Panc1 (cell line): ENCODE results near the gene TTLL5. TPM values are rescaled to one million over a fixed set of nuclear protein-coding genes. Genes with fewer than 3 reads are reported as not detected.

ENCODE experiments used
- ATAC-seq: fragments of 200-7000 bp; cut with Tn5 transposase; 2 replicates; pipeline ENCODE4 v1.9.1; 2020; ENCODE audit warnings: mild to moderate bottlenecking, moderate library complexity
- BruUV-seq: library from RNA; stranded (reverse); fragments of 400-500 nt; replicated peaks from 2 replicates; lab custom pipeline; 2021; lab: Mats Ljungman, UMichigan
- CTCF ChIA-PET: fragments of 300-600 bp; sonication (Branson Sonifier 250); formaldehyde crosslinking; loops from one replicate; lab custom pipeline; 2022; ENCODE audit warnings: antibody characterized with exemption; lab: Charles Lee
- POLR2A ChIA-PET: fragments of 300-600 bp; sonication (Branson Sonifier 250); formaldehyde crosslinking; loops from one replicate; lab custom pipeline; 2022; ENCODE audit warnings: antibody characterized with exemption; lab: Charles Lee
- DNase-seq: peaks from one replicate; pipeline ENCODE4 v3.0.0-alpha.2; 2010; ENCODE audit warnings: low read depth, low spot score
- H3K27ac ChIP-seq: 2 replicates; pipeline ENCODE4 v1.5.1; 2011; ENCODE audit warnings: mild to moderate bottlenecking, low read length, inconsistent platforms
- H3K27me3 ChIP-seq: fragments of 200-500 bp; sonication (Bioruptor generic); 2 replicates; pipeline ENCODE4 v1.6.0; 2014; ENCODE audit warnings: low read length, inconsistent platforms; ENCODE audit not compliant: control insufficient read depth, insufficient read depth
- H3K36me3 ChIP-seq: fragments of 200-500 bp; sonication (Bioruptor generic); 2 replicates; pipeline ENCODE4 v1.5.1; 2014; ENCODE audit warnings: inconsistent platforms, mild to moderate bottlenecking, low read length, moderate library complexity; ENCODE audit not compliant: control insufficient read depth, insufficient read depth
- H3K4me1 ChIP-seq: 2 replicates; pipeline ENCODE4 v1.5.1; 2011; ENCODE audit warnings: inconsistent platforms, mild to moderate bottlenecking, low read length, moderate library complexity; ENCODE audit not compliant: control insufficient read depth, insufficient read depth
- H3K4me3 ChIP-seq, 2 experiments: 2 replicates each; pipeline ENCODE4 v1.5.1; 2011 to 2012; ENCODE audit warnings: low read depth in 2 of 2, low read length in 2 of 2, mild to moderate bottlenecking in 2 of 2, inconsistent platforms in 1 of 2, moderate library complexity in 1 of 2
- H3K9me3 ChIP-seq: fragments of 200-500 bp; sonication (Bioruptor generic); 2 replicates; pipeline ENCODE4 v1.5.1; 2014; ENCODE audit warnings: low read depth, mild to moderate bottlenecking, inconsistent platforms, low read length, moderate library complexity; ENCODE audit not compliant: control insufficient read depth, insufficient read depth
- CTCF ChIP-seq: fragments of 450-650 bp; IDR thresholded peaks from 2 replicates; pipeline ENCODE4 v1.5.1; 2017; ENCODE audit warnings: mild to moderate bottlenecking
- POLR2AphosphoS5 ChIP-seq: IDR thresholded peaks from 2 replicates; pipeline ENCODE4 v1.6.1; 2012; ENCODE audit warnings: mild to moderate bottlenecking, low read depth, low read length, moderate library complexity
- REST ChIP-seq, 2 experiments: IDR thresholded peaks; 2 replicates each; pipeline ENCODE4 v1.6.1; 2011 to 2012; ENCODE audit warnings: low read depth in 2 of 2, control low read depth in 1 of 2, low read length in 1 of 2, mild to moderate bottlenecking in 1 of 2, moderate library complexity in 1 of 2; ENCODE audit not compliant: insufficient read depth in 1 of 2
- SIN3A ChIP-seq: IDR thresholded peaks from 2 replicates; pipeline ENCODE4 v1.6.1; 2012; ENCODE audit warnings: low read depth, mild to moderate bottlenecking, low read length, moderate library complexity, borderline replicate concordance; ENCODE audit not compliant: insufficient read depth
- TCF7L2 ChIP-seq: IDR thresholded peaks from 2 replicates; pipeline ENCODE4 v1.6.1; 2011; ENCODE audit warnings: mild to moderate bottlenecking, low read depth, low read length, inconsistent platforms
- in situ Hi-C: cut with HindIII; loops from 2 replicates; pipeline ENCODE4 v1.10.0; 2016; ENCODE audit warnings: low sequenced_read_pairs, low pct_unique_long_range_greater_than_20kb
- intact Hi-C: fragments of 100-400 bp; cut with micrococcal nuclease; formaldehyde crosslinking; loops from one replicate; pipeline ENCODE4 v1.10.0; 2022; ENCODE audit not compliant: unreplicated experiment
- total RNA-seq: library from RNA; stranded (reverse); gene quantifications from one replicate; pipeline ENCODE4 v1.2.1, GENCODE V29; 2021; ENCODE audit not compliant: unreplicated experiment

The TTLL5 gene
- total RNA-seq, 1 experiment from 2014 or later = 23.5 TPM

- H3K36me3 ChIP-seq = no peaks in the 10 kb centered on the region
- intact Hi-C loops (no loop called here), in situ Hi-C loops (no loop called here)
- no peaks in the 10 kb centered on the region for H3K9me3 ChIP-seq
- TF ChIP-seq REST (IDR thresholded peaks at IDR 0.05; ENCODE audit: insufficient read depth in 1 of 2, low read depth in 2 of 2, low read length in 1 of 2) = no peak
- ChIA-PET CTCF (no interaction called here), POLR2A (interaction anchor here (0.6 kb wide), 1 partner anchor 62 kb away, joined by 3 read pairs; no protein-coding TSS in a partner anchor)
- no peak overlapping the region for H3K27ac ChIP-seq
- no peaks in the 10 kb centered on the region for H3K4me1 ChIP-seq
- DNase-seq = no peak
- BruUV-seq = no TSS peak
- H3K27me3 ChIP-seq = no peaks in the 10 kb centered on the region
- no peak for ATAC-seq
- no peak overlapping the region for H3K4me3 ChIP-seq
Measured at GRCh38 chr14:75811872-75812499, 150.9 kb downstream of the TTLL5 start.

GRCh38 chr14:75812622-75813021 is 151.6 kb downstream of the TTLL5 start:
- BruUV-seq = no TSS peak
- H3K27ac ChIP-seq = no peak overlapping the region
- intact Hi-C loops = no loop called here
- ATAC-seq = no peak
- no peak for DNase-seq
- in situ Hi-C loops = no loop called here
- no peaks in the 10 kb centered on the region for H3K36me3 ChIP-seq
- H3K27me3 ChIP-seq = no peaks in the 10 kb centered on the region
- POLR2A ChIA-PET = interaction anchor here (0.6 kb wide), 1 partner anchor 63 kb away, joined by 3 read pairs; no protein-coding TSS in a partner anchor
- no peak overlapping the region for H3K4me3 ChIP-seq
- TF ChIP-seq TCF7L2 (no peak), CTCF (no peak), SIN3A (no peak), REST (IDR thresholded peaks at IDR 0.05; ENCODE audit: insufficient read depth in 1 of 2, low read depth in 2 of 2, low read length in 1 of 2) (no peak), POLR2AphosphoS5 (no peak)
- H3K4me1 ChIP-seq = no peaks in the 10 kb centered on the region
- H3K9me3 ChIP-seq = no peaks in the 10 kb centered on the region
- CTCF ChIA-PET = no interaction called here
